Heart left ventricle (tissue), 16 donors: ENCODE data around the gene IL20RB. TPM values are rescaled to one million over a fixed set of nuclear protein-coding genes. Genes with fewer than 3 reads are reported as not detected.

Experiments
- ATAC-seq, 4 donors: fragments of 200-7000 bp; cut with Tn5 transposase; one replicate each; pipeline ENCODE4 v1.9.1; 2020 to 2022; ENCODE audit warnings: moderate library complexity in 4 of 4, mild to moderate bottlenecking in 3 of 4, moderate number of reproducible peaks in 1 of 4
- DNase-seq, 5 donors: peaks; one replicate each; pipeline ENCODE4 v3.0.0-alpha.2; 2020
- H3K27ac ChIP-seq, 12 donors: fragments of 200-600 bp; sonication (generic) in 4 of 12; one replicate each; pipeline versions ENCODE4 v1.5.0 to v1.8.0; 2016 to 2022; ENCODE audit warnings: mild to moderate bottlenecking in 2 of 12
- H3K27me3 ChIP-seq, 9 donors: fragments of 200-600 bp; sonication (generic) in 2 of 9; one replicate each; pipeline versions ENCODE4 v1.5.1 to v1.8.0; 2016 to 2022; ENCODE audit warnings: mild to moderate bottlenecking in 3 of 9
- H3K36me3 ChIP-seq, 9 donors: fragments of 200-600 bp; sonication (generic) in 2 of 9; one replicate each; pipeline versions ENCODE4 v1.5.0 to v1.8.0; 2018 to 2022; ENCODE audit warnings: mild to moderate bottlenecking in 2 of 9
- H3K4me1 ChIP-seq, 12 donors: fragments of 200-600 bp; sonication (generic) in 4 of 12; one replicate each; pipeline versions ENCODE4 v1.5.0 to v1.8.0; 2016 to 2022; ENCODE audit warnings: mild to moderate bottlenecking in 3 of 12
- H3K4me3 ChIP-seq, 12 donors: fragments of 200-600 bp; sonication (generic) in 4 of 12; one replicate each; pipeline versions ENCODE4 v1.5.0 to v1.8.0; 2017 to 2022; ENCODE audit warnings: mild to moderate bottlenecking in 9 of 12, moderate library complexity in 4 of 12
- H3K9me3 ChIP-seq, 12 donors: fragments of 200-600 bp; sonication (generic) in 4 of 12; one replicate each; pipeline versions ENCODE4 v1.5.0 to v1.8.0; 2016 to 2022; ENCODE audit warnings: mild to moderate bottlenecking in 1 of 12
- POLR2A ChIP-seq, 2 donors: fragments of 450-650 bp; IDR thresholded peaks; one replicate each; pipeline ENCODE4 v1.6.1; 2017; ENCODE audit warnings: antibody characterized with exemption in 2 of 2, mild to moderate bottlenecking in 2 of 2, moderate library complexity in 2 of 2
- WGBS, 4 donors: extraction: QIAGEN DNeasy Blood & Tissue Kit in 2 of 4; methylation state at CpG; one replicate each; pipeline versions ENCODE4 v1.1.5 to v1.1.7; 2013 to 2018; 5-methylcytosine and 5-hydroxymethylcytosine counted together
- intact Hi-C, 10 donors: fragments of 100-400 bp; cut with DNase I; formaldehyde crosslinking; loops; one replicate each; pipeline versions ENCODE4 v1.11.1 to v1.14.2; 2022
- polyA plus RNA-seq, 2 donors: library from polyadenylated mRNA; stranded (reverse); fragments of 200-250 nt; gene quantifications; one replicate each; pipeline ENCODE4 v1.2.3, GENCODE V29; 2013
- total RNA-seq, 9 donors: library from RNA; depleted of rRNA in 2 of 9; stranded (reverse); fragments of >200 nt in 2 of 9; fragmentation: NEBNext Ultra II Directional in 3 of 9; extraction: Animal tissue kit (Norgen Biotek cat#: 25700) in 3 of 9; gene quantifications; one replicate each; pipeline versions ENCODE4 v1.1.0 to v1.2.4, GENCODE V29; 2016 to 2023
- TF ChIP-seq, protein P1 (sequence below), 12 donors: fragments of 200-600 bp; sonication (generic) in 4 of 12; IDR thresholded peaks; one replicate each; pipeline versions ENCODE4 v1.5.0 to v1.8.0; 2018 to 2022; ENCODE audit warnings: antibody characterized with exemption in 12 of 12, mild to moderate bottlenecking in 5 of 12
- donor health status: ischemic (EF 13 %, LVEDD 7.1; RV severe dilation, severe dysfunction).
- donor health status: healthy with polysubstance abuse.
- donor health status: DM: no; HTN: yes; CAD: no.
- donor health status: DM: no; HTN: no; CAD: no.
- donor health status: ischemic (EF 25% LVEDD 6.9; RV normal size, moderate dysfunction).
- donor health status: ischemic (EF 25% LVEDD 5.7; RV mildly dilated, moderate dysfunction).
- donor health status: healthy.
- donor health status: DM: yes; HTN: yes; CAD: no.
- donor health status: ischemic (EF 35%, LVEDD 5.7; RV mildly dilated, moderate dysfunction).
- donor health status: nonischemic (EF 11% LVEDD 7.7; RV severe dilation, severe dysfunction).
- donor health status: DM: yes; HTN: yes; CAD: no.
- donor health status: PGD.
- donor health status: ischemic (EF 29% LVEDD 5.4; RV normal size, mild dysfunction).
- donor health status: nonischemic (EF 23%, LVEDD 6.1; RV moderate dilation, normal function).

The IL20RB gene
- total and polyA plus RNA-seq, 11 donors: 0.14 to 1.1 (median 0.44) TPM

DNA sequence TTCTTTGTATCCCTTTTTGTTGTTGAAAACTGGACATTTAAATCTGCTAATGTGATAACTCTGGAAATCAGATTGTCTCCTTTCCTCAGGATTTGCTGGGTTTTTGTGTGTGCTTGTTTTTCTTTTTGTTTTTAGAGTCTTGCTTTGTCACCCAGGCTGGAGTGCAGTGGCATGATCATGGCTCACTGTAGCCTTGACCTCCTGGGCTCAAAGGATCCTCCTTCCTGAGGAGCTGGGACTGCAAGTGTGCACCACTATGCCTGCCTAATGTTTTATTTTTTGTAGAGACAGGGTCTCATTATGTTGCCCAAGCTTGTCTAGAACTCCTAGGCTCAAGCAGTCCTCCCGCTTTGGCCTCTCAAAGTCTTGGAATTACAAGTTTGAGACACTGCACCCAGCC is 44.6 kb upstream of the IL20RB start:
- intact Hi-C loops: no loop called here
- no peak overlapping the region for H3K4me3 ChIP-seq
- H3K36me3 ChIP-seq: no peaks in the 10 kb centered on the region
- no peaks in the 10 kb centered on the region for H3K27me3 ChIP-seq
- 94 to 100% (median 98%) methylated on average over 1 of the region's 1 CpG for WGBS, 4 donors
- H3K27ac ChIP-seq: no peak overlapping the region
- TF ChIP-seq, protein P1, sequence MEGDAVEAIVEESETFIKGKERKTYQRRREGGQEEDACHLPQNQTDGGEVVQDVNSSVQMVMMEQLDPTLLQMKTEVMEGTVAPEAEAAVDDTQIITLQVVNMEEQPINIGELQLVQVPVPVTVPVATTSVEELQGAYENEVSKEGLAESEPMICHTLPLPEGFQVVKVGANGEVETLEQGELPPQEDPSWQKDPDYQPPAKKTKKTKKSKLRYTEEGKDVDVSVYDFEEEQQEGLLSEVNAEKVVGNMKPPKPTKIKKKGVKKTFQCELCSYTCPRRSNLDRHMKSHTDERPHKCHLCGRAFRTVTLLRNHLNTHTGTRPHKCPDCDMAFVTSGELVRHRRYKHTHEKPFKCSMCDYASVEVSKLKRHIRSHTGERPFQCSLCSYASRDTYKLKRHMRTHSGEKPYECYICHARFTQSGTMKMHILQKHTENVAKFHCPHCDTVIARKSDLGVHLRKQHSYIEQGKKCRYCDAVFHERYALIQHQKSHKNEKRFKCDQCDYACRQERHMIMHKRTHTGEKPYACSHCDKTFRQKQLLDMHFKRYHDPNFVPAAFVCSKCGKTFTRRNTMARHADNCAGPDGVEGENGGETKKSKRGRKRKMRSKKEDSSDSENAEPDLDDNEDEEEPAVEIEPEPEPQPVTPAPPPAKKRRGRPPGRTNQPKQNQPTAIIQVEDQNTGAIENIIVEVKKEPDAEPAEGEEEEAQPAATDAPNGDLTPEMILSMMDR (IDR thresholded peaks at IDR 0.05): no peak
- no peak for TF ChIP-seq POLR2A (IDR thresholded peaks at IDR 0.05)
- H3K4me1 ChIP-seq: peaks cover 0 to 52% (median 25%) of the 10 kb centered on the region in 12 donors
- DNase-seq: no peak
- no peak for ATAC-seq
- H3K9me3 ChIP-seq: peaks cover 0 to 20% (median 3%) of the 10 kb centered on the region in 12 donors

DNA sequence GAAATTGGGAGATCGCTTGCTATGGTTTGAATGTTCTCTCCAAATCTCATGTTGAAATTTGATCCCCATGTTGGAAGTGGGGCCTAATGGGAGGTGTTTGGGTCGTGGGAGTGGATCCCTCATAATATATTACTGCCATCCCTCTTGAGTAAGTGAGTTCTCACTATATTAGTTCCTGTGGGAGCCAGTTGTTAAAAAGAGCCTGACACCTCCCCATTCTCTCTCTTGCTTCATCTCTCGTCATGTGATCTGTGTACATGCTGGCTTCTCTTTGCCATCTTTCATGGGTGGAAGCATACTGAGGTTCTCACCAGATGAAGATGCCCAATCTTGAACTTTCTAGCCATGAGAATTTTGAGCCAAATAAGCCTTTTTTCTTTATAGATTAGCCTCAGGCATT is 43.0 kb upstream of the IL20RB start:
- TF ChIP-seq, protein P1 (IDR thresholded peaks at IDR 0.05): no peak
- DNase-seq: no peak
- intact Hi-C loops: no loop called here
- 91 to 97% (median 93%) methylated on average over 3 of the region's 3 CpGs for WGBS, 4 donors
- Histone ChIP-seq H3K27ac (no peak overlapping the region), H3K4me1 (peaks cover 0 to 52% (median 31%) of the 10 kb centered on the region in 12 donors), H3K9me3 (peaks cover 0 to 20% (median 3%) of the 10 kb centered on the region in 12 donors), H3K36me3 (no peaks in the 10 kb centered on the region), H3K4me3 (no peak overlapping the region), H3K27me3 (no peaks in the 10 kb centered on the region)
- ATAC-seq: no peak

DNA sequence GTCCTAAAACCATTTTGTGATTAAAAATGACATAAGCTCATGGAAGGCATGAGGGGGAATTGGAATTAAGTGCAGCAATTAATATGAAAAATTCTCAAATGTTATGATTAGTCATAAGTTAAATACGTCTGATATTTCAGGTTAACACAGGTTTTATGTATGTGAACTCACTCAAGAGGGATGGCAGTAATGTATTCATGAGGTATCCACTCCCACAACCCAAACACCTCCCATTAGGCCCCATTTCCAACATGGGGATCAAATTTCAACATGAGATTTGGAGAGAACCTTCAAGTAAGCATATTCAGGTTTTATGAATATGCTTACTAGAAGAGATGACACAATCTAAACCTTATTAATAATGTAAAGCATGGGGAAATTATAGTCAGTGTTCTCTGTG is 41.6 kb upstream of the IL20RB start:
- no peak overlapping the region for H3K27ac ChIP-seq
- no peaks in the 10 kb centered on the region for H3K27me3 ChIP-seq
- H3K9me3 ChIP-seq: peaks cover 0 to 21% (median 3%) of the 10 kb centered on the region in 12 donors
- H3K4me3 ChIP-seq: no peak overlapping the region
- TF ChIP-seq, protein P1 (IDR thresholded peaks at IDR 0.05): no peak
- no peak for TF ChIP-seq POLR2A (IDR thresholded peaks at IDR 0.05)
- whole genome bisulfite sequencing, 4 donors: 91 to 100% (median 98%) methylated on average over 1 of the region's 1 CpG
- H3K4me1 ChIP-seq: peaks cover 0 to 58% (median 30%) of the 10 kb centered on the region in 12 donors
- DNase-seq: no peak
- no peak for ATAC-seq
- H3K36me3 ChIP-seq: no peaks in the 10 kb centered on the region
- intact Hi-C loops: no loop called here

DNA sequence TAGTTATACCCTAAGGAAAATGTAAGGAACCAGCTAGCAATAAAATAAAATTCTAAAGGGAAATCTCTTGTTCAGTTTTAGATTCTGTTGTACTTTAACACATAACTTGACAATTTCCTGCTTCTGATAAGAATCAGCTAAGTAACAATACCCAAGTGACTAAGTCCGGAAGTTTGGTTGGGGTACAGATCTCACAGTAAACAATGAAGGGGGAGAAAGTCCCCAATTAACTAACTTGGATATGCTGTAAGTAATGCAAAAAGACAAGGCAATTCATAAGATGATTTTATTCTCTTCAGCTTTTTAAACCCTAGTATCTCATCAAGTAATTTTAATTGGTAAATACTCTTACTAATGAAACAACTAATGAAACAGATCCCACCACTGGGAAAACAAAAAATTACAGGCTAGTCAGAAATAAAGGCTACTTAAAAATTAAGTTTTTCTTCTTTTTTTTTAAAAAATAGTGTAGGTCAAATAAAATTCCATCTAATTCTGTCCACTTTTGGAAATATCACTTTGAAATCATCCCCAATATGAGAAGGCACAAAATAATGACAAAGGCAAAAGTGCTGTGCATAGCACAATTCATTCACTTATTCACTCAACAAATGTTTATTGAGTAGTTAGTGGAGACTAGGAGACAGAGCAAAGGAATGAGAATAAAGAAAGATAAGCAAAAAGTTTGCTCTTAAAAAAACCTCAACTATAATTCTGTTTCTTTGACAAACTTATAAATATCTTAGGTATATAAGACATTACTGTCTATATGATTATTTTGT is 37.8 kb upstream of the IL20RB start:
- peak overlapping the region in 1 of 12 donors; percentile 21 for H3K4me3 ChIP-seq
- H3K27ac ChIP-seq: peak overlapping the region in 11 of 12 donors; percentile 12 to 83 (median 51)
- WGBS, 4 donors: 40 to 60% (median 46%) methylated on average over 1 of the region's 1 CpG
- peak in 1 of 4 donors; percentile 72 for ATAC-seq
- DNase-seq: no peak
- intact Hi-C loops: loop anchor here in 1 of 10 donors (10.0 kb wide), 1 partner anchor 55 kb away; the partner anchor contains the start of gene NCK1
- TF ChIP-seq, protein P1 (IDR thresholded peaks at IDR 0.05): no peak
- TF ChIP-seq POLR2A (IDR thresholded peaks at IDR 0.05): no peak
- no peaks in the 10 kb centered on the region for H3K27me3 ChIP-seq
- peaks cover 0 to 62% (median 31%) of the 10 kb centered on the region in 12 donors for H3K4me1 ChIP-seq
- H3K9me3 ChIP-seq: peaks cover 0 to 7% (median 0%) of the 10 kb centered on the region in 12 donors
- H3K36me3 ChIP-seq: no peaks in the 10 kb centered on the region
